GM19351 (cell line): Measurements from ENCODE around the gene SFSWAP.
"Not testable (repeated sequence)": the region's sequence is repeated elsewhere in the genome, so short reads cannot be mapped to it uniquely, and the experiment has no call there.

Experiments used
- ATAC-seq: cut with Tn5 transposase; IDR thresholded peaks from one replicate; pipeline ENCODE4 v1.9.1; 2021; ENCODE audit warnings: mild to moderate bottlenecking, moderate library complexity; ENCODE audit not compliant: unreplicated experiment

The SFSWAP gene

GRCh38 chr12:131756441-131756840 lies 45.6 kb downstream of the SFSWAP start:
- no peak for ATAC-seq

- ATAC-seq = no peak
Measured at GRCh38 chr12:131757111-131757510, 46.2 kb downstream of the SFSWAP start.

- ATAC-seq = no peak
Measured at GRCh38 chr12:131758016-131758739, 47.3 kb downstream of the SFSWAP start.

- no peak for ATAC-seq
Measured at GRCh38 chr12:131759176-131759575, 48.3 kb downstream of the SFSWAP start.

GRCh38 chr12:131761638-131762037 lies 50.7 kb downstream of the SFSWAP start:
- no peak for ATAC-seq

GRCh38 chr12:131764738-131765137 lies 53.8 kb downstream of the SFSWAP start:
- ATAC-seq = no peak

- ATAC-seq = no peak
Measured at GRCh38 chr12:131765961-131766360, 55.1 kb downstream of the SFSWAP start.

- no peak for ATAC-seq
Measured at GRCh38 chr12:131766382-131767107, 55.7 kb downstream of the SFSWAP start.

- ATAC-seq = no peak
Measured at GRCh38 chr12:131770120-131770519, 59.2 kb downstream of the SFSWAP start.

- no peak for ATAC-seq
Measured at GRCh38 chr12:131771965-131772364, 61.1 kb downstream of the SFSWAP start.

- peak; percentile 84 for ATAC-seq
Measured at GRCh38 chr12:131773582-131774221, 62.8 kb downstream of the SFSWAP start.

GRCh38 chr12:131774576-131775391 lies 63.9 kb downstream of the SFSWAP start:
- ATAC-seq = no peak

- no peak for ATAC-seq
Measured at GRCh38 chr12:131775392-131776236, 64.7 kb downstream of the SFSWAP start.

GRCh38 chr12:131776237-131776889 lies 65.5 kb downstream of the SFSWAP start:
- ATAC-seq = peak; percentile 30

- ATAC-seq = not testable (repeated sequence)
Measured at GRCh38 chr12:131777269-131777668, 66.4 kb downstream of the SFSWAP start.

GRCh38 chr12:131779027-131779426 lies 68.1 kb downstream of the SFSWAP start:
- no peak for ATAC-seq

GRCh38 chr12:131782061-131782460 lies 71.2 kb downstream of the SFSWAP start:
- no peak for ATAC-seq

GRCh38 chr12:131783915-131784541 lies 73.1 kb downstream of the SFSWAP start:
- peak; percentile 84 for ATAC-seq
